HepG2 (cell line): ENCODE results near the gene FAT4.

Source experiments
- AGO2 ChIP-seq: fragments of 200-400 bp; formaldehyde crosslinking; optimal IDR thresholded peaks from 2 replicates; pipeline ENCODE3; 2017; ENCODE audit warnings: mild to moderate bottlenecking, low read depth, low read length, moderate library complexity
- CEBPB ChIP-seq: IDR thresholded peaks from 2 replicates; pipeline ENCODE4 v1.6.1; 2011; ENCODE audit warnings: low read depth, low read length, improper control_type of control experiment, borderline replicate concordance
- FOXM1 ChIP-seq: sonication (generic); formaldehyde crosslinking; IDR thresholded peaks from 2 replicates; pipeline ENCODE4 v1.5.0; 2020; ENCODE audit warnings: missing genetic modification reagents
- PHF20 ChIP-seq: sonication (generic); formaldehyde crosslinking; IDR thresholded peaks from 2 replicates; pipeline ENCODE4 v1.5.0; 2020; ENCODE audit warnings: mild to moderate bottlenecking, missing genetic modification reagents
- RBFOX2 ChIP-seq: fragments of 200-400 bp; formaldehyde crosslinking; IDR thresholded peaks from 2 replicates; pipeline ENCODE4 v1.6.1; 2017; ENCODE audit warnings: low read depth, mild to moderate bottlenecking, low read length
- TCF12 ChIP-seq, 2 experiments: fragments of 450-650 bp in 1 of 2; sonication (generic) in 1 of 2; formaldehyde crosslinking in 1 of 2; IDR thresholded peaks; 2 replicates each; pipeline versions ENCODE4 v1.6.1 to v1.8.0; 2017 to 2022; ENCODE audit warnings: antibody characterized with exemption in 1 of 2, mild to moderate bottlenecking in 1 of 2, missing genetic modification reagents in 1 of 2, moderate library complexity in 1 of 2
- TRIM24 ChIP-seq: sonication (generic); formaldehyde crosslinking; IDR thresholded peaks from 2 replicates; pipeline ENCODE4 v1.8.0; 2022; ENCODE audit warnings: mild to moderate bottlenecking, missing genetic modification reagents
- TF ChIP-seq, protein P1 (sequence below): sonication (generic); formaldehyde crosslinking; IDR thresholded peaks from 2 replicates; pipeline ENCODE4 v1.8.1; 2023; ENCODE audit warnings: mild to moderate bottlenecking, missing genetic modification reagents
- TF ChIP-seq, protein P2 (sequence below), 2 experiments: fragments of 450-650 bp in 1 of 2; sonication (generic) in 1 of 2; formaldehyde crosslinking in 1 of 2; IDR thresholded peaks; 2 replicates each; pipeline versions ENCODE4 v1.6.1 to v1.8.0; 2016 to 2022; ENCODE audit warnings: antibody characterized with exemption in 1 of 2, mild to moderate bottlenecking in 1 of 2, missing genetic modification reagents in 1 of 2

GRCh38 chr4:125359960-125360634 is 45.3 kb downstream of the FAT4 start:
- TF ChIP-seq TRIM24 (CRISPR knock-in tag) (no peak), FOXM1 (CRISPR knock-in tag) (no peak), PHF20 (no peak), CEBPB (no peak), TCF12 (IDR thresholded peaks at IDR 0.05) (no peak), TCF12 (CRISPR knock-in tag; IDR thresholded peaks at IDR 0.05) (no peak), AGO2 (no peak), RBFOX2 (no peak)
- TF ChIP-seq, protein P1, sequence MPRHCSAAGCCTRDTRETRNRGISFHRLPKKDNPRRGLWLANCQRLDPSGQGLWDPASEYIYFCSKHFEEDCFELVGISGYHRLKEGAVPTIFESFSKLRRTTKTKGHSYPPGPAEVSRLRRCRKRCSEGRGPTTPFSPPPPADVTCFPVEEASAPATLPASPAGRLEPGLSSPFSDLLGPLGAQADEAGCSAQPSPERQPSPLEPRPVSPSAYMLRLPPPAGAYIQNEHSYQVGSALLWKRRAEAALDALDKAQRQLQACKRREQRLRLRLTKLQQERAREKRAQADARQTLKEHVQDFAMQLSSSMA (CRISPR knock-in tag): no peak
- TF ChIP-seq, protein P2, sequence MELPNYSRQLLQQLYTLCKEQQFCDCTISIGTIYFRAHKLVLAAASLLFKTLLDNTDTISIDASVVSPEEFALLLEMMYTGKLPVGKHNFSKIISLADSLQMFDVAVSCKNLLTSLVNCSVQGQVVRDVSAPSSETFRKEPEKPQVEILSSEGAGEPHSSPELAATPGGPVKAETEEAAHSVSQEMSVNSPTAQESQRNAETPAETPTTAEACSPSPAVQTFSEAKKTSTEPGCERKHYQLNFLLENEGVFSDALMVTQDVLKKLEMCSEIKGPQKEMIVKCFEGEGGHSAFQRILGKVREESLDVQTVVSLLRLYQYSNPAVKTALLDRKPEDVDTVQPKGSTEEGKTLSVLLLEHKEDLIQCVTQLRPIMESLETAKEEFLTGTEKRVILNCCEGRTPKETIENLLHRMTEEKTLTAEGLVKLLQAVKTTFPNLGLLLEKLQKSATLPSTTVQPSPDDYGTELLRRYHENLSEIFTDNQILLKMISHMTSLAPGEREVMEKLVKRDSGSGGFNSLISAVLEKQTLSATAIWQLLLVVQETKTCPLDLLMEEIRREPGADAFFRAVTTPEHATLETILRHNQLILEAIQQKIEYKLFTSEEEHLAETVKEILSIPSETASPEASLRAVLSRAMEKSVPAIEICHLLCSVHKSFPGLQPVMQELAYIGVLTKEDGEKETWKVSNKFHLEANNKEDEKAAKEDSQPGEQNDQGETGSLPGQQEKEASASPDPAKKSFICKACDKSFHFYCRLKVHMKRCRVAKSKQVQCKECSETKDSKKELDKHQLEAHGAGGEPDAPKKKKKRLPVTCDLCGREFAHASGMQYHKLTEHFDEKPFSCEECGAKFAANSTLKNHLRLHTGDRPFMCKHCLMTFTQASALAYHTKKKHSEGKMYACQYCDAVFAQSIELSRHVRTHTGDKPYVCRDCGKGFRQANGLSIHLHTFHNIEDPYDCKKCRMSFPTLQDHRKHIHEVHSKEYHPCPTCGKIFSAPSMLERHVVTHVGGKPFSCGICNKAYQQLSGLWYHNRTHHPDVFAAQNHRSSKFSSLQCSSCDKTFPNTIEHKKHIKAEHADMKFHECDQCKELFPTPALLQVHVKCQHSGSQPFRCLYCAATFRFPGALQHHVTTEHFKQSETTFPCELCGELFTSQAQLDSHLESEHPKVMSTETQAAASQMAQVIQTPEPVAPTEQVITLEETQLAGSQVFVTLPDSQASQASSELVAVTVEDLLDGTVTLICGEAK (IDR thresholded peaks at IDR 0.05): no peak
- TF ChIP-seq, protein P2 (CRISPR knock-in tag; IDR thresholded peaks at IDR 0.05): no peak
